GM12892 (cell line): Measurements from ENCODE around the gene OR2L8. TPM values are rescaled to one million over a fixed set of nuclear protein-coding genes. Genes with fewer than 3 reads are reported as not detected.

ENCODE experiments used
- DNase-seq: peaks from one replicate; pipeline ENCODE4 v3.0.0; 2011; ENCODE audit not compliant: insufficient read length
- FAIRE-seq: peaks from 2 replicates; lab custom pipeline; 2011; peaks lifted over from hg19 to GRCh38; lab: Jason Lieb, UNC
- POLR2A ChIP-seq: IDR thresholded peaks from 2 replicates; pipeline ENCODE4 v1.6.1; 2011; ENCODE audit warnings: low read depth, low read length, control low read depth
- POLR2AphosphoS5 ChIP-seq: IDR thresholded peaks from 2 replicates; pipeline ENCODE4 v1.6.1; 2011; ENCODE audit warnings: low read depth, low read length, control low read depth
- TAF1 ChIP-seq: IDR thresholded peaks from 2 replicates; pipeline ENCODE4 v1.6.1; 2011; ENCODE audit warnings: low read depth, mild to moderate bottlenecking, control low read depth, low read length, borderline replicate concordance
- polyA plus RNA-seq: library from polyadenylated mRNA; unstranded; fragments of >200 nt; gene quantifications from one replicate; pipeline ENCODE4 v1.2.1, GENCODE V29; 2012; ENCODE audit warnings: missing spikeins, inconsistent platforms; ENCODE audit not compliant: missing spikeins

Gene OR2L8
- not detected for polyA plus RNA-seq

- TF ChIP-seq POLR2AphosphoS5, result no peak
- DNase-seq (no peak), FAIRE-seq (no peak)
Measured at GRCh38 chr1:247948558-247948957, at the start of gene OR2L8. TSS of gene OR2L8 (plus strand) at chr1:247948858. CDS start at chr1:247948858, 0 bp downstream.

GRCh38 chr1:247904122-247904521 is 44.5 kb upstream of the OR2L8 start:
- DNase-seq (no peak), FAIRE-seq (no peak)
- TF ChIP-seq POLR2A (no peak), POLR2AphosphoS5 (no peak), TAF1 (no peak)

- DNase-seq (no peak), FAIRE-seq (no peak)
- TF ChIP-seq TAF1 (no peak), POLR2AphosphoS5 (no peak), POLR2A (no peak)
Measured at GRCh38 chr1:247905181-247905580, 43.5 kb upstream of the OR2L8 start.

GRCh38 chr1:247905910-247906503 is 42.7 kb upstream of the OR2L8 start:
- FAIRE-seq, result no peak
- DNase-seq, result no peak
- no peak for TF ChIP-seq POLR2A
- no peak for TF ChIP-seq POLR2AphosphoS5
- TF ChIP-seq TAF1, result no peak

GRCh38 chr1:247906504-247907047 is 42.1 kb upstream of the OR2L8 start:
- no peak for FAIRE-seq
- TF ChIP-seq TAF1 (no peak), POLR2AphosphoS5 (no peak), POLR2A (no peak)
- DNase-seq, result no peak

- FAIRE-seq (no peak), DNase-seq (no peak)
- TF ChIP-seq TAF1 (no peak), POLR2AphosphoS5 (no peak), POLR2A (no peak)
Measured at GRCh38 chr1:247908766-247909165, 39.9 kb upstream of the OR2L8 start.

- TF ChIP-seq POLR2A, result no peak
- TF ChIP-seq TAF1, result no peak
- no peak for TF ChIP-seq POLR2AphosphoS5
- FAIRE-seq (no peak), DNase-seq (no peak)
Measured at GRCh38 chr1:247913786-247914185, 34.9 kb upstream of the OR2L8 start.

- DNase-seq, result no peak
- TF ChIP-seq TAF1, result no peak
- TF ChIP-seq POLR2A, result no peak
- TF ChIP-seq POLR2AphosphoS5, result no peak
- FAIRE-seq, result no peak
Measured at GRCh38 chr1:247914941-247915662, 33.6 kb upstream of the OR2L8 start.

GRCh38 chr1:247919952-247920351 is 28.7 kb upstream of the OR2L8 start, which contains the start of gene OR2T8:
TSS of gene OR2T8 (plus strand) at chr1:247920252. CDS start at chr1:247921018, 766 bp downstream.
- DNase-seq (no peak), FAIRE-seq (no peak)
- TF ChIP-seq TAF1, result no peak
- no peak for TF ChIP-seq POLR2A
- no peak for TF ChIP-seq POLR2AphosphoS5

GRCh38 chr1:247923941-247924340 is 24.7 kb upstream of the OR2L8 start:
- DNase-seq (no peak), FAIRE-seq (no peak)
- TF ChIP-seq POLR2A (no peak), POLR2AphosphoS5 (no peak), TAF1 (no peak)

GRCh38 chr1:247924868-247925267 is 23.8 kb upstream of the OR2L8 start, which contains the start of gene OR2AJ1:
TSS of gene OR2AJ1 (plus strand) at chr1:247924889. CDS start at chr1:247933769, 8,880 bp downstream.
- FAIRE-seq, result no peak
- no peak for DNase-seq
- TF ChIP-seq TAF1 (no peak), POLR2A (no peak), POLR2AphosphoS5 (no peak)

GRCh38 chr1:247933989-247934388 is 14.7 kb upstream of the OR2L8 start:
- DNase-seq (no peak), FAIRE-seq (no peak)
- no peak for TF ChIP-seq POLR2A
- TF ChIP-seq TAF1, result no peak
- TF ChIP-seq POLR2AphosphoS5, result no peak

GRCh38 chr1:247935781-247936180 is 12.9 kb upstream of the OR2L8 start:
- FAIRE-seq, result no peak
- DNase-seq, result no peak

More at GRCh38 chr1:247935781-247936180, 12.9 kb upstream of the OR2L8 start:
- TF ChIP-seq POLR2AphosphoS5, result no peak
- TF ChIP-seq POLR2A, result no peak
- TF ChIP-seq TAF1, result no peak
